Daoy (cell line): ENCODE results near the gene TSPAN13. TPM values are rescaled to one million over a fixed set of nuclear protein-coding genes. Genes with fewer than 3 reads are reported as not detected.

Source experiments
- DNase-seq: peaks from one replicate; pipeline ENCODE4 v3.0.0-alpha.2; 2015; ENCODE audit warnings: low read depth
- total RNA-seq: library from RNA; depleted of rRNA; stranded (reverse); fragments of >200 nt; shearing (Covaris generic); gene quantifications from 2 replicates; pipeline ENCODE4 v1.2.3, GENCODE V29; 2014; rRNA removed

The TSPAN13 gene
- total RNA-seq, 1 experiment from 2014 or later: 35.5 TPM

DNA sequence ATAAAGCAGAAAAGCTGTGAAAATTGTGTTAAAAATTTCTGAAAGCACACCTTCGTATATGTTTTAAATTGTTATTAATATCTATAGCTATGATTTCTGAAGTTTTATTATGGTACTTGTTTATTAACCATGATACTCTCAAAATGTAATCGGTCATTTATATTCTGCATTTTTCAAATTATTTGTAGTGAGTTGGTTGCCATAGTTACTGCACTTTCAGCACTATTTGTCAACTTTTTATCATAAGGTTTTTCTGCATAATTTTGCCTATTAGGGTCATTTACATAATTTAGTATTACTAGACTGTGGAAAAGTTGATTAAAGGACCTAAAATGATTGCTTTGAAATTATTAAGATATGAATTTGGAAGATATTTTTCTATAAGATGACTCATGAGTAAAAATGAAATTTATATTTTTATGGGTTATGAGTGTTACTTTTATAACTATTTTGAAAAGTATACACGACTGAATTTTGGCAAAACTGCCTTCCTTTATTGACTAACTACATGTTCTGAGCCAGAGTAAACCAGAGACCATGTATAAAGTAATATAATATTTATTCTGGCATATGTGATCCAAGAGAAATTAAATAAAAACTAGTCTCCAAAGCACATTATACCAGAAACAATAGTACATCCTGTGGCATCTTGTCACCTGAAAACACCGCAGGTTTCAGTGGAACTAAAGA, 59.1 kb downstream of the TSPAN13 start:
- DNase-seq: no peak

DNA sequence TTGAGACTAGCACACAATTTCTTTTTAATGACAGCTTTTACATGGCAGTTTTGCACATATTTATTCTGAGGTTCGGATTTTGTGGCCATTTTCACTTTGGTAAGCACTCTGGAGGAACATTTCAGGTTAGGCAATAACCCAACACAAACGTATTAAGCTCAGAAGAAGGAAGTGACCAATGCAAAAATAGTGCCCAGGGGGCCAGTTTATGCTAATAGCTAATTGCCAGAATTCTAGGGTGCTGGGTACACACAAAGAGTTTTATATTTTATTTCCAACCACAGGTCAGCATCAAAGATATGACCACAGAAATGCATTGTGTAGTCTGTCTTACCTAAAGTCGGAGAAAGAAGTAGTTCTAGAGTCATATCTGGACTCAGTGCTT, 59.7 kb downstream of the TSPAN13 start:
- DNase-seq: peak; percentile 8

DNA sequence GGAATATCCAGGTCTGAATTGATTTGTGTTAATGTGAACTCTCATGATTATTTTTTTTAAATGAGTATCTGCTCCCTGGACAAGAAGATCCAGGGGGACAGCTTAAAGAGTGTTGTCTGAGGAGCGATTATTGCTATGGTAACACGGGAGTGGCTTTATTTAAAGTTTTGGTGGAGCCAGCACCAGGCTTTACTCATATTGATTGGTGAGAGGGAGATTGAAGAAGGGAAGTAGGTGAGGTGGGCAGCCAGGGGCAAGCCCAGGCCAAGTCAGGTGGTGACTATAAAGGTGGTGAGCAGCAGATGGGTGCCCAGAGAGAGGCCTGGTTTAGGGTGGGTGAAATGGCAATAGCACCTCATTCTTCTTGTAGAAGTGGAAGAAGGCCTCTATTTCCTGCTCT, 61.4 kb downstream of the TSPAN13 start:
- no peak for DNase-seq

DNA sequence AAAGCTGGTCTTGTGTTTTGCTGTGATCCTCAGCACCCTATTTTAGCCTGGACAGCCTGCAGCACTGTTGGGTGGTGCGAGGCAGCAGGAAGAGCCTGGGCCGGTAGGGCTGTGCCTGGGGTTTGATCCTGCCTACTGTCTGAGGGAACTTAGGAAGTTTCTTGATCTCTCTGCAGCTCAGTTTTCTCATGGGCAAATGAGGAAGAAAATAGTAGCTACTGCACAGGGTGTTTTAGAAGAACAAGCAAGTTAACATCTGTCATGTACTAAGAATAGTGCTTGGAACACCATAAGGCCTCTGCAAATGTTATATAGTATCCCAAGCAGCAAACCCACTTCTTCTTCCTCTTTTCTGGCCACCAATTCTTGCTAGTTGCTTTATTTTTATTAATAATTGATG, 63.3 kb downstream of the TSPAN13 start:
- no peak for DNase-seq

DNA sequence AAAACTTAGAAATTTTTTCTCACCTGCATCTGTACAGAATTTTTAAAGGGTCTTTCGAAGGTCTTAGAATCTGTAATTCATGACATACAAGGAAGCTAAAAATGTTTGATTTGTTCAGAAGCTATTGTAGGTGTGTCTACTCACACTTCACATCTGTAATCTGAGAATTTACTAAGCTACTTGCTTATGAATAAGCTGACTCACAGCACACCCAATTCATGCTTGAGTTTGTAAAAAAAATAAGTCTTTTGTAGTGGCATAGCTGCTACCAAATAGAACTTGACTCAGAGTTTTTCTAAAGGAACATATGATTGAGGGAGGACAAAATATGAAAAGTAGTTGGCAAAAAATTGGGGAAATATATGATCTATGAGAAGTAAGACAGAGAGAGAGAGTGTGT, 64.0 kb downstream of the TSPAN13 start:
- DNase-seq: peak; percentile 41

DNA sequence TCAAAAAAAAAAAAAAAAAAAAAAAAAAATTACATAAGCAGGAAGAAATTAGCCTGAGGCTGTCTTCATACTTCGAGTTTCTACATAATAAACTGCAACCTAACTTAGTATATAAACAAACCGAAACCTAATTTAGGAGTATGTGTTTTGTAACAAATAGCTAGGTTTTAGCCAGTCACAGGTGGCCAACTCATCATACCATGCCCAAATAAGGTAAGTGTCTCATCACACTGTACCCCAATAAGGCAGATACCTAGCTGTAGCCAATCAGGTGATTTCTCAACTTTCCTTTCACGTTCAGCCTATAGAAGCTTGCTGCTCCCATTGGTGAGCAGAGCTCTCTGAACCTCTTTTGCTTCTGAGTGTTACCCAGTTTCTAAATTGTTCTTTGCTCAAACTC, 65.2 kb downstream of the TSPAN13 start:
- DNase-seq: no peak

DNA sequence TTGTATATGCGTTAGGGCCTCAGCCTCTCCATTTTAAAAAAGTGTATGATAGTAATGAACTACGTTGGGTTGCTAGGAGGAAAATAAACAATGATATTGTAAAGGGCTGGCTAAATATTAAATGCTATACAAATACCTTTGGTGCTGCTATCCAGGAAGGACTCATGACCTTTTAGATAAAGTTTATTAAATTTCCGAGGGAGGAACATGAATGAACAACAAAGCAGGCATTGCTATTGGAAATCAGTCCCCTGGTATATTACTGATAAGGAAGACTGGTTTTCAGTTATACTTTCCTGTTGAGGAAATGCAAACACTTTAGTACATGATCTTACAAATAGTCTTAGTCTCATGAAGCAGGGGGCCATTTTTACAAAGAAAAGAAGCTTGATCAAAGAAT, 68.5 kb downstream of the TSPAN13 start:
- DNase-seq: no peak

DNA sequence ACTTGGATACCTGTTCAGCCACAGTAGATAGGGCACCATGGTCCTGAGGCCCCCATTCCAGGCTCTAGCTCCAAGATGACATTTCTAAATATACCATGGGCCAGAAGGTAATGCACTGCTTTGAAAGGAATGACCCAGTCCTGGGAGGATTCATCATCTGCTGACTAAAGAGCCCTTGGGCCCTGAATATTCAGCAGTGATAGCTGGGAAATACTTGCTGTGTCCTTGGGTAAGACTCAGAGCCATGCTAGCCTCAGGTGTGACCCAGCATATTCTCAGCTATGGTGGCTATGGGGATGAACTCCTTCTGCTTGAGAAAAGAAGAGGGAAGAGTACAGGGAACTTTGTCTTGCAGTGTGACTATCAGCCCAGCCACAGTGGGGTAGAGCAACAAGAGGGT, 72.5 kb downstream of the TSPAN13 start:
- no peak for DNase-seq

DNA sequence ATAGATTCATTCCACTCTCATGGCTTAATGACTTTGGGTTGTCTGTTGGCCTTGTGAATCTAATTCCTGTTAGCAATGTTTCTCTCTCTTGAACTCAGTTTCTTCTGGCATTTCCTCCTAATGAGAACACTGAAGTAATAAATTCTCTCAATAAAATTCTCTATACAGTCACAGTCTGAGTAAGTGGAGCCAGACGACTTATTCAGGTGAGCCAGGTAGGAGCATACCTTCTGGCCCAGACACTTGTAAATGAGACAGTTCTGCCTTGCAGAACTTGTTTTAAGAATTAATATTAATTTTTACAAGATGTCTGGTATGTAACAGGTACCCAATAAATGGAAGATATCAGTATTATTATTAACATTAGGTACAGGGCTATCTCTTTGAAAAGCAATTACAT, 79.8 kb downstream of the TSPAN13 start:
- DNase-seq: no peak

Other genes with a start within 250 kb of the TSPAN13 start
- not detected in 2 replicates for gene LRRC72, start 226.9 kb upstream of the TSPAN13 start, total RNA-seq
- 18.1 and 21.9 TPM in 2 replicates for gene ANKMY2, start 108.0 kb upstream of the TSPAN13 start, total RNA-seq
- gene BZW2, start 107.6 kb upstream of the TSPAN13 start, total RNA-seq: 123 and 139 TPM in 2 replicates
- not detected in 2 replicates for gene AGR2, start 51.2 kb downstream of the TSPAN13 start, total RNA-seq
- gene AGR3, start 128.2 kb downstream of the TSPAN13 start, total RNA-seq: not detected in 2 replicates